OCI-LY7 (cell line): ENCODE data around the gene CASQ1. TPM values are rescaled to one million over a fixed set of nuclear protein-coding genes. Genes with fewer than 3 reads are reported as not detected.

Experiments
- BruUV-seq: library from RNA; stranded (reverse); fragments of 400-500 nt; replicated peaks from 2 replicates; lab custom pipeline; 2021; lab: Mats Ljungman, UMichigan
- CTCF ChIA-PET: fragments of 300-600 bp; sonication (Branson Sonifier 250); formaldehyde crosslinking; loops from one replicate; lab custom pipeline; 2022; ENCODE audit warnings: antibody characterized with exemption; ENCODE audit not compliant: unreplicated experiment; lab: Charles Lee
- POLR2A ChIA-PET: fragments of 300-600 bp; sonication (Branson Sonifier 250); formaldehyde crosslinking; loops from one replicate; lab custom pipeline; 2022; ENCODE audit warnings: antibody characterized with exemption; lab: Charles Lee
- DNase-seq: peaks from one replicate; pipeline ENCODE4 v3.0.0-alpha.2; 2015; ENCODE audit warnings: low spot score
- H2AFZ ChIP-seq: fragments of 200-600 bp; sonication (generic), shearing (Covaris generic); 2 replicates; pipeline ENCODE4 v1.6.1; 2014; ENCODE audit warnings: mild to moderate bottlenecking, antibody characterized with exemption, low read length, moderate library complexity
- H3K27ac ChIP-seq: fragments of 200-600 bp; sonication (generic); 2 replicates; pipeline ENCODE4 v1.5.1; 2014; ENCODE audit warnings: mixed run types, low read depth, mild to moderate bottlenecking, moderate library complexity, low read length, inconsistent platforms; ENCODE audit not compliant: poor library complexity, severe bottlenecking
- H3K36me3 ChIP-seq: fragments of 200-600 bp; sonication (generic); 2 replicates; pipeline ENCODE4 v1.6.1; 2014; ENCODE audit warnings: mild to moderate bottlenecking, antibody characterized with exemption, low read length, moderate library complexity, mixed read lengths; ENCODE audit not compliant: insufficient read depth
- H3K4me1 ChIP-seq: fragments of 200-600 bp; sonication (generic); 2 replicates; pipeline ENCODE4 v1.5.1; 2014; ENCODE audit warnings: mild to moderate bottlenecking, low read length; ENCODE audit not compliant: insufficient read depth, poor library complexity, severe bottlenecking
- H3K4me2 ChIP-seq: fragments of 200-600 bp; sonication (generic); 2 replicates; pipeline ENCODE4 v1.6.1; 2014; ENCODE audit warnings: mild to moderate bottlenecking, low read length
- H3K4me3 ChIP-seq: fragments of 200-600 bp; sonication (generic); 2 replicates; pipeline ENCODE4 v1.5.1; 2014; ENCODE audit warnings: mild to moderate bottlenecking, low read depth, low read length; ENCODE audit not compliant: poor library complexity, severe bottlenecking
- H3K79me2 ChIP-seq: fragments of 200-600 bp; sonication (generic); 2 replicates; pipeline ENCODE4 v1.6.1; 2016; ENCODE audit warnings: low read depth, mild to moderate bottlenecking, low read length, moderate library complexity, mixed read lengths; ENCODE audit not compliant: insufficient read depth
- H3K9me2 ChIP-seq: fragments of 200-600 bp; sonication (generic); 2 replicates; pipeline ENCODE4 v1.6.1; 2016; ENCODE audit warnings: mild to moderate bottlenecking, low read length, mixed read lengths; ENCODE audit not compliant: insufficient read depth
- H3K9me3 ChIP-seq: fragments of 200-600 bp; sonication (generic); 2 replicates; pipeline ENCODE4 v1.6.1; 2014; ENCODE audit warnings: mild to moderate bottlenecking, mixed run types, low read length, mixed read lengths
- H4K20me1 ChIP-seq: fragments of 200-600 bp; sonication (generic); 2 replicates; pipeline ENCODE4 v1.6.1; 2014; ENCODE audit warnings: mild to moderate bottlenecking, antibody characterized with exemption, low read length, moderate library complexity, mixed read lengths; ENCODE audit not compliant: insufficient read depth
- EZH2phosphoT487 ChIP-seq: fragments of 200-600 bp; sonication (generic); IDR thresholded peaks from 2 replicates; pipeline ENCODE4 v1.6.1; 2018; ENCODE audit warnings: low read depth, borderline replicate concordance, mild to moderate bottlenecking, mixed run types, antibody characterized with exemption, low read length, moderate library complexity, mixed read lengths
- intact Hi-C: fragments of 100-400 bp; cut with micrococcal nuclease; formaldehyde crosslinking; loops from one replicate; pipeline ENCODE4 v1.10.0; 2022; ENCODE audit not compliant: unreplicated experiment
- total RNA-seq, 2 experiments: library from RNA; depleted of rRNA in 1 of 2; stranded (reverse); fragments of >200 nt in 1 of 2; shearing (Covaris generic) in 1 of 2; gene quantifications; 2 replicates each; pipeline ENCODE4 v1.2.3, GENCODE V29; 2014 to 2022
- TF ChIP-seq, protein P1 (sequence below): fragments of 200-600 bp; sonication (generic); conservative IDR thresholded peaks from 2 replicates; pipeline ENCODE4 v1.5.1; 2014; ENCODE audit warnings: mild to moderate bottlenecking, antibody characterized with exemption, low read length, moderate library complexity, mixed read lengths

Gene CASQ1
- total RNA-seq, 2 experiments from 2014 or later: not detected

DNA sequence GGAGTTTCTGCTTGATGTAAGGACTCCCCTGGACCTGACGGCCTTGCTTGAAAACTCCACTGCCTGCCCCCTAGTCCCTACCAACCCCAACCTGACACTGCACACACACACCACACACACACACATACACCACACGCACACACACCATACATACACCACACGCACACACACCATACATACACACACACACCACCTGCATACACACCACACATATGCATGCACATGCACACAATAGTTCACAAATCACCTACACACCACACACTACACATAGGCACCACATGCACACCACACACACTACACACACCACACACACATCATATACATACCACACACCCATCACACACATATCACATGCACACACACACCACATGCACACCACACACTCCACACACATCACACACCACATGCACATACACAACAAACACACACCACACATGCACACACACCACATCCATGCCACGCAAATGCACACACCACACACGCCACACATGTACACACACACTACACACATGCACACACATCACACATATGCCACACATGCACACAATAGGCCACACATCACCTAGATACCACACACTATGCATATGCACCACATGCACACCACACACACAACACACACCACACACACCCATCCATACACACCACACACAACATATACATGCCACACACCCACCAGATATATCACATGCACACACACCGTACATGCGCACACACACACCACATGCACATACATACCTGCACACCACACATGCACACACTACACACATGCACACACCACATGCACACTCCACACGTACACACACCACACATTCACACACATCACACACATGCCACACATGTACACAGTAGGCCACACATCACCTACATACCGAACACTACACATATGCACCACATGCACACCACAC lies 3.7 kb downstream of the CASQ1 start:
- TF ChIP-seq, protein P1, sequence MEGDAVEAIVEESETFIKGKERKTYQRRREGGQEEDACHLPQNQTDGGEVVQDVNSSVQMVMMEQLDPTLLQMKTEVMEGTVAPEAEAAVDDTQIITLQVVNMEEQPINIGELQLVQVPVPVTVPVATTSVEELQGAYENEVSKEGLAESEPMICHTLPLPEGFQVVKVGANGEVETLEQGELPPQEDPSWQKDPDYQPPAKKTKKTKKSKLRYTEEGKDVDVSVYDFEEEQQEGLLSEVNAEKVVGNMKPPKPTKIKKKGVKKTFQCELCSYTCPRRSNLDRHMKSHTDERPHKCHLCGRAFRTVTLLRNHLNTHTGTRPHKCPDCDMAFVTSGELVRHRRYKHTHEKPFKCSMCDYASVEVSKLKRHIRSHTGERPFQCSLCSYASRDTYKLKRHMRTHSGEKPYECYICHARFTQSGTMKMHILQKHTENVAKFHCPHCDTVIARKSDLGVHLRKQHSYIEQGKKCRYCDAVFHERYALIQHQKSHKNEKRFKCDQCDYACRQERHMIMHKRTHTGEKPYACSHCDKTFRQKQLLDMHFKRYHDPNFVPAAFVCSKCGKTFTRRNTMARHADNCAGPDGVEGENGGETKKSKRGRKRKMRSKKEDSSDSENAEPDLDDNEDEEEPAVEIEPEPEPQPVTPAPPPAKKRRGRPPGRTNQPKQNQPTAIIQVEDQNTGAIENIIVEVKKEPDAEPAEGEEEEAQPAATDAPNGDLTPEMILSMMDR: no peak
- TF ChIP-seq EZH2phosphoT487: no peak
- peaks cover 7% of the 10 kb centered on the region for H3K4me1 ChIP-seq
- no TSS peak for BruUV-seq
- H3K4me3 ChIP-seq: no peak overlapping the region
- no peaks in the 10 kb centered on the region for H3K36me3 ChIP-seq
- POLR2A ChIA-PET: interaction anchor here (0.7 to 2.2 kb wide), 3 partner anchors 10 to 98 kb away, joined by 4 to 9 read pairs (median 7); no protein-coding TSS in a partner anchor
- no peaks in the 10 kb centered on the region for H4K20me1 ChIP-seq
- intact Hi-C loops: loop anchor here (1.0 kb wide), 5 partner anchors 25 to 182 kb away; no protein-coding TSS in a partner anchor
- H3K9me2 ChIP-seq: no peaks in the 10 kb centered on the region
- H3K9me3 ChIP-seq: no peaks in the 10 kb centered on the region
- CTCF ChIA-PET: interaction anchor here (0.5 to 1.6 kb wide), 9 partner anchors 7 to 183 kb away, joined by 3 to 12 read pairs (median 5); partner anchors contain the start of gene PEX19
- DNase-seq: no peak
- no peaks in the 10 kb centered on the region for H3K79me2 ChIP-seq
- no peak overlapping the region for H3K27ac ChIP-seq
- H2AFZ ChIP-seq: no peak overlapping the region
- H3K4me2 ChIP-seq: no peak overlapping the region

DNA sequence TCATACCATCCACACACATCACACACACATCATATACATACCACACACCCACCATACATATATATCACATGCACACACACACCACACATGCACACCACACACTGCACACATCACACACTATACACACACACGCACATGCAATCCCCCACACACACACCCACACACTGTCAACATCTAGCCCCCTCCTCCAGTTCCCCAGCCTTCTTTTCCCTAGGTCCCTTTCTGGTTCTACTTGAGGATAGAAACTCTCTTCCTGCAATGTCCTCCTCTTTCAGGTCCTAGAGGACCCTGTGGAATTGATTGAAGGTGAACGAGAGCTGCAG lies 4.3 kb downstream of the CASQ1 start:
- TF ChIP-seq EZH2phosphoT487: no peak
- TF ChIP-seq, protein P1: no peak
- intact Hi-C loops: no loop called here
- H3K4me1 ChIP-seq: peaks cover 7% of the 10 kb centered on the region
- no peaks in the 10 kb centered on the region for H4K20me1 ChIP-seq
- no peaks in the 10 kb centered on the region for H3K9me3 ChIP-seq
- H2AFZ ChIP-seq: no peak overlapping the region
- H3K27ac ChIP-seq: no peak overlapping the region
- H3K79me2 ChIP-seq: no peaks in the 10 kb centered on the region
- H3K36me3 ChIP-seq: no peaks in the 10 kb centered on the region
- POLR2A ChIA-PET: no interaction called here
- BruUV-seq: no TSS peak
- H3K9me2 ChIP-seq: no peaks in the 10 kb centered on the region
- no peak for DNase-seq
- no peak overlapping the region for H3K4me3 ChIP-seq
- H3K4me2 ChIP-seq: no peak overlapping the region
- CTCF ChIA-PET: no interaction called here

DNA sequence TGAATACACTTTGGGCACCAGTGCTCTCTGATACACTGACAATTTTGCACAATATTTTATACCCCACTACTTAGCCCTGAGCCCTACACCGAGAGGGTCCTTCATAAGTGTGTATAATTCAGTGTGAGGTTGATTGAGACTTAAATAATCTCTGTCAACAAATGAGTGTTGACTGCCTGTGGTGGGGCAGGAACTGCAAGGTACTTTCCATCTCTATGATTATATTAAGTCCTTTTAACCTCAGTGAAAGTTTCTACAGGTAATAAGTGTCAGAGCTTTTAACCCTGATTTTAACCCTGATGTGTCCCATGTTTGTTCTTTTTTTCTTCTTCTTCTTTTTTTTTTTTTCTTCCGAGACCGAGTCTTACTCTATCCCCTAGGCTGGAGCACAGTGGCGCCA lies 5.8 kb downstream of the CASQ1 start:
- H3K9me2 ChIP-seq: no peaks in the 10 kb centered on the region
- H3K4me3 ChIP-seq: no peak overlapping the region
- no peaks in the 10 kb centered on the region for H4K20me1 ChIP-seq
- POLR2A ChIA-PET: interaction anchor here (0.6 kb wide), 2 partner anchors 67 to 1154 kb away, joined by 3 to 5 read pairs; no protein-coding TSS in a partner anchor
- H2AFZ ChIP-seq: no peak overlapping the region
- CTCF ChIA-PET: interaction anchor here (0.8 kb wide), 1 partner anchor 8 kb away, joined by 4 read pairs; no protein-coding TSS in a partner anchor
- H3K36me3 ChIP-seq: no peaks in the 10 kb centered on the region
- intact Hi-C loops: no loop called here
- no peaks in the 10 kb centered on the region for H3K9me3 ChIP-seq
- no peak for TF ChIP-seq EZH2phosphoT487
- TF ChIP-seq, protein P1: no peak
- no peak for DNase-seq
- no peaks in the 10 kb centered on the region for H3K79me2 ChIP-seq
- no TSS peak for BruUV-seq
- H3K4me2 ChIP-seq: no peak overlapping the region
- peaks cover 12% of the 10 kb centered on the region for H3K4me1 ChIP-seq
- no peak overlapping the region for H3K27ac ChIP-seq
